ENCODE results near the gene RERE. TPM values are rescaled to one million over a fixed set of nuclear protein-coding genes. Genes with fewer than 3 reads are reported as not detected.

Gene RERE
- total and polyA plus RNA-seq, 2 experiments from 2014 or later: 148 to 170 TPM

DNA sequence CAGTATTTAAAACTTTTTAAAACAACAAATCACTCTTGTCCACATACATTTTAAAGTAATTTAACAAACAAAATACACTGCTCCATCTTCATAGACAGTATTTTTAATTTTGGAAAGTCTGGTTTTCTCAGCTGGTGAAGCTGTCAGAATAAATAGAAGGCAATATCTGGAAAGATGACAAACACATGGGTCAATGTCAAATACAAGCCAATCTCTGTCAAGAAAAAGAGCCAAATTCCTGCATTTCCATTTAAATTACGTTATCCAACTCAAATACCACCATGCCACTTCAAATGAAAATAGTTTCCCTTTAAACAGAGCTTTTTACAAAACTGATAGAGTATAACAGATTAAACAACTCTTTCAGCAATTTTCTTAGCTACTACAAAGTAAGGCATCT is 176.5 kb downstream of the RERE start (continued):
- TF ChIP-seq, protein P1, sequence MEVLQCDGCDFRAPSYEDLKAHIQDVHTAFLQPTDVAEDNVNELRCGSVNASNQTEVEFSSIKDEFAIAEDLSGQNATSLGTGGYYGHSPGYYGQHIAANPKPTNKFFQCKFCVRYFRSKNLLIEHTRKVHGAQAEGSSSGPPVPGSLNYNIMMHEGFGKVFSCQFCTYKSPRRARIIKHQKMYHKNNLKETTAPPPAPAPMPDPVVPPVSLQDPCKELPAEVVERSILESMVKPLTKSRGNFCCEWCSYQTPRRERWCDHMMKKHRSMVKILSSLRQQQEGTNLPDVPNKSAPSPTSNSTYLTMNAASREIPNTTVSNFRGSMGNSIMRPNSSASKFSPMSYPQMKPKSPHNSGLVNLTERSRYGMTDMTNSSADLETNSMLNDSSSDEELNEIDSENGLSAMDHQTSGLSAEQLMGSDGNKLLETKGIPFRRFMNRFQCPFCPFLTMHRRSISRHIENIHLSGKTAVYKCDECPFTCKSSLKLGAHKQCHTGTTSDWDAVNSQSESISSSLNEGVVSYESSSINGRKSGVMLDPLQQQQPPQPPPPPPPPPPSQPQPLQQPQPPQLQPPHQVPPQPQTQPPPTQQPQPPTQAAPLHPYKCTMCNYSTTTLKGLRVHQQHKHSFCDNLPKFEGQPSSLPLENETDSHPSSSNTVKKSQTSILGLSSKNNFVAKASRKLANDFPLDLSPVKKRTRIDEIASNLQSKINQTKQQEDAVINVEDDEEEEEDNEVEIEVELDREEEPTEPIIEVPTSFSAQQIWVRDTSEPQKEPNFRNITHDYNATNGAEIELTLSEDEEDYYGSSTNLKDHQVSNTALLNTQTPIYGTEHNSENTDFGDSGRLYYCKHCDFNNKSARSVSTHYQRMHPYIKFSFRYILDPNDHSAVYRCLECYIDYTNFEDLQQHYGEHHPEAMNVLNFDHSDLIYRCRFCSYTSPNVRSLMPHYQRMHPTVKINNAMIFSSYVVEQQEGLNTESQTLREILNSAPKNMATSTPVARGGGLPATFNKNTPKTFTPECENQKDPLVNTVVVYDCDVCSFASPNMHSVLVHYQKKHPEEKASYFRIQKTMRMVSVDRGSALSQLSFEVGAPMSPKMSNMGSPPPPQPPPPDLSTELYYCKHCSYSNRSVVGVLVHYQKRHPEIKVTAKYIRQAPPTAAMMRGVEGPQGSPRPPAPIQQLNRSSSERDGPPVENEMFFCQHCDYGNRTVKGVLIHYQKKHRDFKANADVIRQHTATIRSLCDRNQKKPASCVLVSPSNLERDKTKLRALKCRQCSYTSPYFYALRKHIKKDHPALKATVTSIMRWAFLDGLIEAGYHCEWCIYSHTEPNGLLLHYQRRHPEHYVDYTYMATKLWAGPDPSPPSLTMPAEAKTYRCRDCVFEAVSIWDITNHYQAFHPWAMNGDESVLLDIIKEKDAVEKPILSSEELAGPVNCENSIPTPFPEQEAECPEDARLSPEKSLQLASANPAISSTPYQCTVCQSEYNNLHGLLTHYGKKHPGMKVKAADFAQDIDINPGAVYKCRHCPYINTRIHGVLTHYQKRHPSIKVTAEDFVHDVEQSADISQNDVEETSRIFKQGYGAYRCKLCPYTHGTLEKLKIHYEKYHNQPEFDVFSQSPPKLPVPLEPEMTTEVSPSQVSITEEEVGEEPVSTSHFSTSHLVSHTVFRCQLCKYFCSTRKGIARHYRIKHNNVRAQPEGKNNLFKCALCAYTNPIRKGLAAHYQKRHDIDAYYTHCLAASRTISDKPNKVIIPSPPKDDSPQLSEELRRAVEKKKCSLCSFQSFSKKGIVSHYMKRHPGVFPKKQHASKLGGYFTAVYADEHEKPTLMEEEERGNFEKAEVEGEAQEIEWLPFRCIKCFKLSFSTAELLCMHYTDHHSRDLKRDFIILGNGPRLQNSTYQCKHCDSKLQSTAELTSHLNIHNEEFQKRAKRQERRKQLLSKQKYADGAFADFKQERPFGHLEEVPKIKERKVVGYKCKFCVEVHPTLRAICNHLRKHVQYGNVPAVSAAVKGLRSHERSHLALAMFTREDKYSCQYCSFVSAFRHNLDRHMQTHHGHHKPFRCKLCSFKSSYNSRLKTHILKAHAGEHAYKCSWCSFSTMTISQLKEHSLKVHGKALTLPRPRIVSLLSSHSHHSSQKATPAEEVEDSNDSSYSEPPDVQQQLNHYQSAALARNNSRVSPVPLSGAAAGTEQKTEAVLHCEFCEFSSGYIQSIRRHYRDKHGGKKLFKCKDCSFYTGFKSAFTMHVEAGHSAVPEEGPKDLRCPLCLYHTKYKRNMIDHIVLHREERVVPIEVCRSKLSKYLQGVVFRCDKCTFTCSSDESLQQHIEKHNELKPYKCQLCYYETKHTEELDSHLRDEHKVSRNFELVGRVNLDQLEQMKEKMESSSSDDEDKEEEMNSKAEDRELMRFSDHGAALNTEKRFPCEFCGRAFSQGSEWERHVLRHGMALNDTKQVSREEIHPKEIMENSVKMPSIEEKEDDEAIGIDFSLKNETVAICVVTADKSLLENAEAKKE (CRISPR knock-in tag; IDR thresholded peaks at IDR 0.05): no peak
- no peak for TF ChIP-seq NANOG (IDR thresholded peaks at IDR 0.05; ENCODE audit: borderline replicate concordance)
- TF ChIP-seq CREB1 (CRISPR knock-in tag; IDR thresholded peaks at IDR 0.05; ENCODE audit: low read depth): no peak
- TF ChIP-seq ZNF114 (CRISPR knock-in tag; IDR thresholded peaks at IDR 0.05): no peak
- no peak for TF ChIP-seq ZNF331 (CRISPR knock-in tag; IDR thresholded peaks at IDR 0.05; ENCODE audit: low read depth)
- TF ChIP-seq POLR2AphosphoS5 (IDR thresholded peaks at IDR 0.05; ENCODE audit: low read depth): no peak
- TF ChIP-seq, protein P2, sequence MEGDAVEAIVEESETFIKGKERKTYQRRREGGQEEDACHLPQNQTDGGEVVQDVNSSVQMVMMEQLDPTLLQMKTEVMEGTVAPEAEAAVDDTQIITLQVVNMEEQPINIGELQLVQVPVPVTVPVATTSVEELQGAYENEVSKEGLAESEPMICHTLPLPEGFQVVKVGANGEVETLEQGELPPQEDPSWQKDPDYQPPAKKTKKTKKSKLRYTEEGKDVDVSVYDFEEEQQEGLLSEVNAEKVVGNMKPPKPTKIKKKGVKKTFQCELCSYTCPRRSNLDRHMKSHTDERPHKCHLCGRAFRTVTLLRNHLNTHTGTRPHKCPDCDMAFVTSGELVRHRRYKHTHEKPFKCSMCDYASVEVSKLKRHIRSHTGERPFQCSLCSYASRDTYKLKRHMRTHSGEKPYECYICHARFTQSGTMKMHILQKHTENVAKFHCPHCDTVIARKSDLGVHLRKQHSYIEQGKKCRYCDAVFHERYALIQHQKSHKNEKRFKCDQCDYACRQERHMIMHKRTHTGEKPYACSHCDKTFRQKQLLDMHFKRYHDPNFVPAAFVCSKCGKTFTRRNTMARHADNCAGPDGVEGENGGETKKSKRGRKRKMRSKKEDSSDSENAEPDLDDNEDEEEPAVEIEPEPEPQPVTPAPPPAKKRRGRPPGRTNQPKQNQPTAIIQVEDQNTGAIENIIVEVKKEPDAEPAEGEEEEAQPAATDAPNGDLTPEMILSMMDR (conservative IDR thresholded peaks at IDR 0.05; ENCODE audit: low read depth in 2 of 2): no peak

DNA sequence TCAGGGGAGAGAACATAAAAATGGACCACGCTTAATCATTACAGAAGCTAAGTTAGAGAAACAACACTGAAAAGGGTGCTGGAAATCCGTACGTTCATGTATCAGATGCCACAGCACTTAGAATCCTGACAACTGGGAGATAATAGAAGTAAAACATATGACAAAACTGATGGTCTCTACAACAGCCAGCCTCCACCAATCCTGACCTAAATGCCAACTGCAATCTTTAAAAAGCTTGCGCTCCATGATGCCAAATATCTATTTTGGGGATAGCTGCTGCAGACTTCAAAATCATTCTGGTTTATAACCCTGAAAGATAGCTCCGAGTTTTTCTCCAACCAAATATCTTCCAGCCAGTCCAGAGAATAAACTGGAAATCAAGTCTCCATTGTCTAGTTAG is 178.3 kb downstream of the RERE start:
- Histone ChIP-seq H3K4me3 (no peak overlapping the region), H3K36me3 (ENCODE audit: insufficient read depth) (no peaks in the 10 kb centered on the region), H2AFZ (no peak overlapping the region), H3K27ac (ENCODE audit: low read depth) (peak overlapping the region; percentile 10; the same call in 1 of the 2 replicates), H3K79me2 (replicated peaks; ENCODE audit: insufficient read depth) (peaks cover 100% of the 10 kb centered on the region), H4K20me1 (replicated peaks; ENCODE audit: insufficient read depth) (peaks cover 76% of the 10 kb centered on the region), H3K4me2 (no peak overlapping the region), H3K27me3 (ENCODE audit: insufficient read depth) (no peaks in the 10 kb centered on the region), H3F3A (replicated peaks; ENCODE audit: low read depth) (no peaks in the 10 kb centered on the region), H3K4me1 (ENCODE audit: insufficient read depth) (peaks cover 17% of the 10 kb centered on the region), H3K9me2 (ENCODE audit: insufficient read depth) (no peaks in the 10 kb centered on the region)
- DNase-seq (ENCODE audit: low spot score) (no peak), ATAC-seq (no peak)
- H3K4me3 Mint-ChIP-seq: no peak overlapping the region
- no peaks in the 10 kb centered on the region; the same call in 2 of the 3 replicates for H3K36me3 Mint-ChIP-seq (ENCODE audit: low read depth)
- H3K9me3 Mint-ChIP-seq: no peaks in the 10 kb centered on the region
- peaks cover 2% of the 10 kb centered on the region for H3K27me3 Mint-ChIP-seq (ENCODE audit: insufficient read depth, low read depth, poor library complexity)
- H3K27ac Mint-ChIP-seq: peak overlapping the region; percentile 69
- peaks cover 37% of the 10 kb centered on the region for H3K4me1 Mint-ChIP-seq
- no peak for TF ChIP-seq POLR2AphosphoS5 (IDR thresholded peaks at IDR 0.05; ENCODE audit: low read depth)
- TF ChIP-seq, protein P1 (CRISPR knock-in tag; IDR thresholded peaks at IDR 0.05): no peak
